ENCODE results near the gene HDAC4. TPM values are rescaled to one million over a fixed set of nuclear protein-coding genes. Genes with fewer than 3 reads are reported as not detected.
"Not testable (repeated sequence)": the region's sequence is repeated elsewhere in the genome, so short reads cannot be mapped to it uniquely, and the experiment has no call there.

Gene HDAC4
- total and polyA plus RNA-seq, 9 of the 15 experiments (the other 6 are each of a cell fraction or from before 2014, with no cell fraction given): 0.11 to 20.2 (median 4.0) TPM

- 67% methylated on average over 12 of the region's 18 CpGs for WGBS (ENCODE audit: insufficient coverage, low coverage, missing lambda C conversion rate)
- TF ChIP-seq FOSL1 (tag; conservative IDR thresholded peaks at IDR 0.05): peak; percentile 48
- TF ChIP-seq CTCF (IDR thresholded peaks at IDR 0.05 in 2 of 3, conservative IDR thresholded peaks at IDR 0.05 in 1 of 3; ENCODE audit: insufficient read depth in 2 of 3, low read depth in 1 of 3, low read length in 3 of 3): 0 out of 6 replicates have a peak, but pooled peaks of 1 of the 3 experiments have one; percentile 11
- intact Hi-C loops (cut with micrococcal nuclease); H3K4me2 ChIP-seq (ENCODE audit: insufficient read depth, low read length); POLR2A ChIA-PET; CTCF ChIA-PET (ENCODE audit: low intra/inter-chr PET ratio); H3K79me2 ChIP-seq (ENCODE audit: control insufficient read depth, insufficient read depth, low read length); H3K9ac ChIP-seq (ENCODE audit: insufficient read depth in 1 of 2, low read depth in 2 of 2, low read length in 2 of 2); H3K9me3 ChIP-seq (replicated peaks; ENCODE audit: control insufficient read depth, insufficient read depth, low read depth, low read length); BruUV-seq (replicated peaks); FAIRE-seq; H3K27ac ChIP-seq (ENCODE audit: extremely low read depth, low read depth, low read length); H2AFZ ChIP-seq (ENCODE audit: low read depth, low read length); ATAC-seq; H3K9me1 ChIP-seq (ENCODE audit: control insufficient read depth, insufficient read depth, low read length); H3K36me3 ChIP-seq (ENCODE audit: control insufficient read depth, insufficient read depth, low read length); in situ Hi-C loops (cut with MboI); H3K4me3 ChIP-seq; H4K20me1 ChIP-seq (replicated peaks; ENCODE audit: control insufficient read depth, insufficient read depth, low read length); H3K4me1 ChIP-seq (replicated peaks in 1 of 2; ENCODE audit: control insufficient read depth in 2 of 2, insufficient read depth in 2 of 2, low read length in 2 of 2); H3K27me3 ChIP-seq (ENCODE audit: control insufficient read depth in 2 of 2, insufficient read depth in 2 of 2, low read length in 2 of 2): not testable (repeated sequence)
- DNase-seq (ENCODE audit: extremely low read depth in 1 of 4, low spot score in 3 of 4): peak in 2 of 4 experiments; percentile 12 to 18
Observed at GRCh38 chr2:239069362-239070333, 331.2 kb downstream of the HDAC4 start.
